GM10266 (cell line): ENCODE data around the gene ZNF618.

Experiments
- DNase-seq: peaks from one replicate; pipeline ENCODE4 v3.0.0; 2012; ENCODE audit errors: extremely low spot score
- CTCF ChIP-seq: IDR thresholded peaks from 2 replicates; pipeline ENCODE4 v1.5.1; 2012; ENCODE audit warnings: mild to moderate bottlenecking, low read depth; ENCODE audit not compliant: control insufficient read depth, insufficient read depth; ENCODE audit errors: missing control alignments

Gene ZNF618

GRCh38 chr9:114097613-114098020 is 221.5 kb downstream of the ZNF618 start:
- no peak for TF ChIP-seq CTCF
- DNase-seq = no peak

GRCh38 chr9:114098021-114098935 is 222.2 kb downstream of the ZNF618 start:
- no peak for DNase-seq
- TF ChIP-seq CTCF = no peak

GRCh38 chr9:114098936-114099668 is 223.0 kb downstream of the ZNF618 start, which contains the start of gene KIF12:
Gene KIF12, minus strand, starts transcription at chr9:114099292. Its CDS starts 16 bp downstream, at chr9:114099276.
- TF ChIP-seq CTCF = no peak
- no peak for DNase-seq

- no peak for DNase-seq
- TF ChIP-seq CTCF = no peak
Measured at GRCh38 chr9:114099669-114100270, 223.7 kb downstream of the ZNF618 start.

GRCh38 chr9:114100536-114100935 is 224.4 kb downstream of the ZNF618 start:
- TF ChIP-seq CTCF = no peak
- DNase-seq = no peak

GRCh38 chr9:114102484-114102883 is 226.4 kb downstream of the ZNF618 start:
- TF ChIP-seq CTCF = no peak
- no peak for DNase-seq
